ENCODE results near the gene OTX2. TPM values are rescaled to one million over a fixed set of nuclear protein-coding genes. Genes with fewer than 3 reads are reported as not detected.

Gene OTX2
- total and polyA plus RNA-seq, 11 donors: not detected

GRCh38 chr14:56811593-56812363, 1.5 kb upstream of the OTX2 start:
- Histone ChIP-seq H3K27ac (no peak overlapping the region), H3K9me3 (no peaks in the 10 kb centered on the region), H3K4me1 (peaks cover 0 to 27% (median 9%) of the 10 kb centered on the region in 12 donors), H3K36me3 (no peaks in the 10 kb centered on the region), H3K4me3 (no peak overlapping the region), H3K27me3 (peaks cover 67 to 100% (median 99%) of the 10 kb centered on the region in 9 donors)
- TF ChIP-seq POLR2A (IDR thresholded peaks at IDR 0.05): no peak
- no peak for TF ChIP-seq CTCF (IDR thresholded peaks at IDR 0.05)
- 3 to 6% (median 4%) methylated on average over 29 to 39 of the region's 39 CpGs for WGBS, 4 donors
- intact Hi-C loops (cut with DNase I): no loop called here
- DNase-seq: no peak
- no peak for ATAC-seq

- 5 to 6% (median 5%) methylated on average over 27 to 31 of the region's 31 CpGs for WGBS, 4 donors
- no peaks in the 10 kb centered on the region for H3K36me3 ChIP-seq
- intact Hi-C loops (cut with DNase I): no loop called here
- TF ChIP-seq POLR2A (IDR thresholded peaks at IDR 0.05) (no peak), CTCF (IDR thresholded peaks at IDR 0.05) (no peak)
- ATAC-seq (no peak), DNase-seq (no peak)
- peaks cover 0 to 22% (median 9%) of the 10 kb centered on the region in 12 donors for H3K4me1 ChIP-seq
- H3K27me3 ChIP-seq: peaks cover 71 to 100% (median 99%) of the 10 kb centered on the region in 9 donors
- H3K27ac ChIP-seq: no peak overlapping the region
- no peaks in the 10 kb centered on the region for H3K9me3 ChIP-seq
- no peak overlapping the region for H3K4me3 ChIP-seq
These were observed 735 bp upstream of the OTX2 start for GRCh38 chr14:56810836-56811592.

- TF ChIP-seq CTCF (IDR thresholded peaks at IDR 0.05): no peak
- TF ChIP-seq POLR2A (IDR thresholded peaks at IDR 0.05): no peak
- intact Hi-C loops (cut with DNase I): no loop called here
- H3K4me3 ChIP-seq: peak overlapping the region in 7 of 12 donors; percentile 3 to 23 (median 11)
- DNase-seq: no peak
- H3K9me3 ChIP-seq: no peaks in the 10 kb centered on the region
- H3K36me3 ChIP-seq: no peaks in the 10 kb centered on the region
- ATAC-seq: no peak
- peaks cover 0 to 22% (median 9%) of the 10 kb centered on the region in 12 donors for H3K4me1 ChIP-seq
- WGBS, 4 donors: 3 to 5% (median 4%) methylated on average over 49 to 63 of the region's 63 CpGs
- H3K27me3 ChIP-seq: peaks cover 78 to 100% (median 98%) of the 10 kb centered on the region in 9 donors
- H3K27ac ChIP-seq: no peak overlapping the region
These were observed 771 bp downstream of the OTX2 start for GRCh38 chr14:56809270-56810146.
